GM12872 (cell line): ENCODE measurements around the gene AGO3.

Experiments used
- CTCF ChIP-seq: IDR thresholded peaks from 3 replicates; pipeline ENCODE4 v1.5.1; 2011; ENCODE audit warnings: low read depth, mild to moderate bottlenecking, low read length, moderate library complexity; ENCODE audit not compliant: insufficient read depth

Gene AGO3

DNA sequence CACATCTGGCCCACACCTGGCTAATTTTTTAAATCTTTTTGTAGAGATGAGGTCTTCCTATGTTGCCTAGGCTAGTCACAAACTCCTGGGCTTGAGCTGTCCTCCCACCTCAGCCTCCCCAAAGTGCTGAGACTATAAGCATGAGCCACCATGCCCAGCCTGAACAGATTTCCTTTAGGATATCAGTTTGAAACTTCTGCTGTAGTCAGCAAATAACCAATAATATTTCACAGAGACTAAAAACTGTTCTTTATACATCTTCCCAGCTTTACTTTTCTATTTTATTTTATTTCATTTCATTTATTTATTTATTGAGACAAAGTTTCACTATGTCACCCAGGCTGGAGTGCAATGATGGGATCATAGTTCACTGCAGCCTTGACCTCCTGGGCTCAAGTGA lies 123.1 kb downstream of the AGO3 start:
- no peak for TF ChIP-seq CTCF

- TF ChIP-seq CTCF = no peak
Observed at GRCh38 chr1:36055706-36056105, 124.8 kb downstream of the AGO3 start.

DNA sequence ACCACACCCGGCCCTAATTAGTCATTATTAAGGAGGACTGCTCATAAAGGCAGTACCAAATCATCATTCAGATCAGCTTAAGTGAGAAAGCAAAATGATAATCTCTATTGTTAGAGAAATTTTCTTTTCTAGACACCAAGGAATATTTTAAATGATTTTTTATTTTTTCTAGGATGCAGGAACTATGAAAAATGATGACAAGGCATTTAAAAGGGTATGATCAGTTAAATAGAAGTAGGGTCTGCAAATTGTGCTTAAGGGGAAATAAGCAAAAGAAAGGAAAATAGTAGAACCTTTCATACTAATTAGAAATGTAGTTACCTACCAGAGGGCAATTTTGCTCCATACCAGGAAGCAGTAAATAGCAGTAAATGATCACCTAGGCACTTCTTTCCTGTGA lies 131.4 kb downstream of the AGO3 start:
- TF ChIP-seq CTCF = no peak

DNA sequence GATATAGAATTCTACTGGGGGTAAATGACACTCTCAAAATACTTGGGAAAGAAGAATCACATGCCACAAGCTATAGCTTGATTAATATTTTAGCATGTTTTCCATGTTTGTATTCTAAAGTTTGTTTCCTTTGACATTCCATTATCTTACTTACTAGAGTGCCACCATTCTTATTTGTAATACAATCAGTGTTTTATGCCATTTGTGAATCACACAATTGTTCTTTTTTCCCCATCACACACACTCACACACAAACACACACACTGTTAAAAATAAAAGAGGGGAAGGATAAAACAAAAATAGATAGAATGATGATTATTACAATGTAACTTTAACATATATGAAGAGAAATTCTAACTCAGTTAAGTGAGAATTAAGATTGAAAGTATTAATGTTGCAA lies 137.0 kb downstream of the AGO3 start:
- no peak for TF ChIP-seq CTCF

GRCh38 chr1:36068866-36069265 lies 138.0 kb downstream of the AGO3 start:
- no peak for TF ChIP-seq CTCF

- TF ChIP-seq CTCF = no peak
Observed at GRCh38 chr1:36070349-36070748, 139.4 kb downstream of the AGO3 start.

DNA sequence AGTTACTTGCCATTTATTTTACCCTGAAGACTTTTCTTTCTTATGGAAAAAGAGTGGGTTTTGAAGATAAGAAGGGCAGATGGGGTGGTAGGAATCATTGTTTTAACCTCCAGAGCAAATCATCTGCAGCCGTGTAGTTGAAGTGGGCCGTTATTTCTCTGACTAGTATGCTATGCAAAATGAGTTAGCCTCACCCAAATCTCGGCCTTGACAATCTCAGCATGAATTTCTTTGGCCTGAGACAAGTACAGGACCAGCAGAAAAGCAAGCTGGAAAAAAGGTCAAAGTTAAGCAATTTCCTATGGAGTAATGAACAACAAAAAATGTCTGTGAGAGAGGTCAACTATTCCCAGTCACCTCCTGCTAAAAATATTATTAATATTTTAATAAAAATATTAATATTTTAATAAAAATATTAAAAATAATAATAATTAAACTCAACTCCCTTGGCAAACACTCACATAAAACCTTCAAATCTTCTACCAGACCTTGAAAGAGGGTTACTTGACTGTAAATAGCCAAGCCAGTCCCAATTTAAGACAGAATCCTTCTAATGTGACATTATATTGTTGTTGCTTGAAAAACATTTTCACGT lies 146.2 kb downstream of the AGO3 start:
- TF ChIP-seq CTCF = no peak
